Skin epidermis (tissue), 12 donors: ENCODE data around the gene PCDHB15.
"Not testable (repeated sequence)": the region's sequence is repeated elsewhere in the genome, so short reads cannot be mapped to it uniquely, and the experiment has no call there.

Experiments
- H3K27ac ChIP-seq, 21 experiments: fragments of 200-600 bp; sonication (generic) in 11 of 21; one replicate each; pipeline ENCODE4 v1.5.0; 2020; ENCODE audit warnings: mild to moderate bottlenecking in 3 of 21, inconsistent platforms in 2 of 21, moderate library complexity in 2 of 21
- H3K4me3 ChIP-seq, 7 experiments: fragments of 200-600 bp; sonication (generic) in 2 of 7; one replicate each; pipeline ENCODE4 v1.5.0; 2020; ENCODE audit warnings: inconsistent platforms in 2 of 7, mild to moderate bottlenecking in 2 of 7, moderate library complexity in 1 of 7

PCDHB15 gene

GRCh38 chr5:141246971-141247370 is 1.8 kb downstream of the PCDHB15 start:
- H3K4me3 ChIP-seq, H3K27ac ChIP-seq: not testable (repeated sequence)

GRCh38 chr5:141247434-141247833 is 2.2 kb downstream of the PCDHB15 start:
- not testable (repeated sequence) for H3K27ac ChIP-seq, H3K4me3 ChIP-seq

- Histone ChIP-seq H3K4me3 (no peak overlapping the region), H3K27ac (no peak overlapping the region)
Measured at GRCh38 chr5:141250576-141250975, 5.4 kb downstream of the PCDHB15 start.

- H3K27ac ChIP-seq = no peak overlapping the region
- H3K4me3 ChIP-seq = no peak overlapping the region
Measured at GRCh38 chr5:141258464-141258863, 13.3 kb downstream of the PCDHB15 start.

GRCh38 chr5:141258948-141259347 is 13.8 kb downstream of the PCDHB15 start:
- Histone ChIP-seq H3K4me3 (no peak overlapping the region), H3K27ac (no peak overlapping the region)

- Histone ChIP-seq H3K27ac (no peak overlapping the region), H3K4me3 (no peak overlapping the region)
Measured at GRCh38 chr5:141260458-141261237, 15.5 kb downstream of the PCDHB15 start.

- H3K4me3 ChIP-seq = no peak overlapping the region
Measured at GRCh38 chr5:141261238-141261546, 16.0 kb downstream of the PCDHB15 start.

GRCh38 chr5:141269195-141269594 is 24.0 kb downstream of the PCDHB15 start:
- H3K4me3 ChIP-seq = no peak overlapping the region

More at GRCh38 chr5:141261238-141261546, 16.0 kb downstream of the PCDHB15 start:
- H3K27ac ChIP-seq = no peak overlapping the region

GRCh38 chr5:141272906-141273305 is 27.7 kb downstream of the PCDHB15 start:
- H3K27ac ChIP-seq = no peak overlapping the region
- H3K4me3 ChIP-seq = no peak overlapping the region

More at GRCh38 chr5:141269195-141269594, 24.0 kb downstream of the PCDHB15 start:
- H3K27ac ChIP-seq = no peak overlapping the region

- no peak overlapping the region for H3K4me3 ChIP-seq
- no peak overlapping the region for H3K27ac ChIP-seq
Measured at GRCh38 chr5:141298376-141298775, 53.2 kb downstream of the PCDHB15 start.
